Measurements from ENCODE around the gene MUC12. TPM values are rescaled to one million over a fixed set of nuclear protein-coding genes. Genes with fewer than 3 reads are reported as not detected.
"Not testable (repeated sequence)": the region's sequence is repeated elsewhere in the genome, so short reads cannot be mapped to it uniquely, and the experiment has no call there.

MUC12 gene
- polyA plus RNA-seq, 3 donors: 0.70 to 1.7 TPM; not detected in 1

- H3K27ac ChIP-seq (ENCODE audit: low read depth, low read length): no peak overlapping the region
- 33 to 46% (median 39%) methylated on average over 14 of the region's 14 CpGs for WGBS, 3 donors
These were observed 49.2 kb downstream of the MUC12 start for GRCh38 chr7:101018271-101019167.

- no peak overlapping the region for H3K27ac ChIP-seq (ENCODE audit: low read depth, low read length)
- 75 to 89% (median 81%) methylated on average over 8 of the region's 8 CpGs for WGBS, 3 donors
These were observed 51.1 kb downstream of the MUC12 start for GRCh38 chr7:101020444-101020843.

GRCh38 chr7:101021703-101022102 lies 52.3 kb downstream of the MUC12 start:
- 32 to 76% (median 65%) methylated on average over 3 of the region's 3 CpGs for WGBS, 3 donors

DNA sequence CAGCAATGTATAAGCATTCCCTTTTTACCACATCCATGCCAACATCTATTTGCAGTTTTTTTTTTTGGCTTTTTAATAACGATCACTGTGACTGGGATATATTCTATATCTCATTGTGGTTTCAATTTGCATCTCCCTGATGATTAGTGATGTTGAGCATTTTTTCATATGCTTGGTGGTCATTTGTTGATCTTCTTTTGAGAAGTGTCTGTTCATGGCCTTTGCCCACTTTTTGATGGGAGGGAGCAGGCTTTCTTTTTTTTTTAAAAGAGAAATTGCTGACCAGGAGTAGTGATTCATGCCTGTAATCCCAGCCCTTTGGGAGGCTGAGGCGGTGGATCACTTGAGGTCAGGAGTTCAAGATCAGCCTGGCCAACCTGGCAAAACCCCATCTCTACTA lies 54.5 kb downstream of the MUC12 start:
- WGBS, 3 donors: 69 to 76% (median 74%) methylated on average over 2 of the region's 2 CpGs
- H3K27ac ChIP-seq (ENCODE audit: low read depth, low read length): no peak overlapping the region

More at GRCh38 chr7:101021703-101022102, 52.3 kb downstream of the MUC12 start:
- no peak overlapping the region for H3K27ac ChIP-seq (ENCODE audit: low read depth, low read length)

DNA sequence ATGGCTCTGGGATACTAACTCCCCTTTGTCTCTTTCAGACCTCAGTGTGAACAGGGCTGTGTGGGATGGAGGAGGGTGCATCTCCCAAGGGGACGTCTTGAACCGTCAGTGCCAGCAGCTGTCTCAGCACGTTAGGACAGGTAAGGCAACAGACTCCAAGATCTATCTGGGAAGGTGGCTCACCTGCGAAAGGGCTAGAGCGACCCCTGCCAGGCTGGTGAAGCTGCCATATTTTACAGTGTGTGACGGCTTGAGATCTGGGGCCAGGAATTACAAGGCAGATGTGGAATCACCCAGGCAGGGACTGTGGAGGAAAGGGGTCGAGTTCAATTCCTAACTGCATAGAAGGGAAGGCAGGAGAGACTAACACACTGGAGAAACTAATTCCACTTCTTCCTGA lies 61.7 kb downstream of the MUC12 start:
- 10 to 17% (median 10%) methylated on average over 7 of the region's 7 CpGs for whole genome bisulfite sequencing, 3 donors
- no peak overlapping the region for H3K27ac ChIP-seq (ENCODE audit: low read depth, low read length)

DNA sequence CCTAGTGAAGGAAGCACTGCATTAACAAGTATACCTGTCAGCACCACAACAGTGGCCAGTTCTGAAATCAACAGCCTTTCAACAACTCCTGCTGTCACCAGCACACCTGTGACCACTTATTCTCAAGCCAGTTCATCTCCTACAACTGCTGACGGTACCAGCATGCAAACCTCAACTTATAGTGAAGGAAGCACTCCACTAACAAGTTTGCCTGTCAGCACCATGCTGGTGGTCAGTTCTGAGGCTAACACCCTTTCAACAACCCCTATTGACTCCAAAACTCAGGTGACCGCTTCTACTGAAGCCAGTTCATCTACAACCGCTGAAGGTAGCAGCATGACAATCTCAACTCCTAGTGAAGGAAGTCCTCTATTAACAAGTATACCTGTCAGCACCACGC lies 66.6 kb downstream of the MUC12 start:
- 70 to 78% (median 74%) methylated on average over 4 of the region's 4 CpGs for WGBS, 3 donors

GRCh38 chr7:101041283-101041682 lies 71.9 kb downstream of the MUC12 start:
- WGBS, 3 donors: 79 to 87% (median 80%) methylated on average over 6 of the region's 6 CpGs
- H3K27ac ChIP-seq (ENCODE audit: low read depth, low read length): not testable (repeated sequence)

More for the DNA sequence above, 66.6 kb downstream of the MUC12 start:
- no peak overlapping the region for H3K27ac ChIP-seq (ENCODE audit: low read depth, low read length)

DNA sequence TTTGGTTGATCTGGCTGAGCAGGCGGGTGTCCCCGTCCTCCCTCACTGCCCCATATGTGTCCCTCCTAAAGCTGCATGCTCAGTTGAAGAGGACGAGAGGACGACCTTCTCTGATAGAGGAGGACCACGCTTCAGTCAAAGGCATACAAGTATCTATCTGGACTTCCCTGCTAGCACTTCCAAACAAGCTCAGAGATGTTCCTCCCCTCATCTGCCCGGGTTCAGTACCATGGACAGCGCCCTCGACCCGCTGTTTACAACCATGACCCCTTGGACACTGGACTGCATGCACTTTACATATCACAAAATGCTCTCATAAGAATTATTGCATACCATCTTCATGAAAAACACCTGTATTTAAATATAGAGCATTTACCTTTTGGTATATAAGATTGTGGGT lies 89.0 kb downstream of the MUC12 start:
- WGBS, 3 donors: 20 to 21% (median 20%) methylated on average over 9 of the region's 9 CpGs
- H3K27ac ChIP-seq (ENCODE audit: low read depth, low read length): no peak overlapping the region

GRCh38 chr7:101059620-101059942 lies 90.2 kb downstream of the MUC12 start:
- no peak overlapping the region for H3K27ac ChIP-seq (ENCODE audit: low read depth, low read length)
- 26 to 36% (median 28%) methylated on average over 9 of the region's 9 CpGs for WGBS, 3 donors

GRCh38 chr7:101060992-101061391 lies 91.6 kb downstream of the MUC12 start:
- H3K27ac ChIP-seq (ENCODE audit: low read depth, low read length): no peak overlapping the region
- 73 to 79% (median 77%) methylated on average over 5 of the region's 5 CpGs for WGBS, 3 donors

DNA sequence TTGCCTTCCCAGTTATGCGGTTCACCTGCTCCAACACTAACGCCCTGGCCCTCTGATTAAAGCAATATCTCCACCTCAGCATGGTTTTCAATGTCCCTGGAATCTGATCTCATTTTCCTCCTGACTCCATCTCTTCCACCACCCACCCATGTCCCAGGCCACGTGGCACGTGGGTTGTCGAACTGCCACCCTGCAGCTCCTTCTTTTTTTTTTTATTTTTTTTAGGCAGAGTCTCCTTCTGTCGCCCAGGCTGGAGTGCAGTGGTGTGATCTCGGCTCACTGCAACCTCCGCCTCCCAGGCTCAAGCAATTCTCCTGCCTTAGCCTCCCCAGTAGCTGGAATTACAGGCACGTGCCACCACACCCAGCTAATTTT lies 94.8 kb downstream of the MUC12 start:
- not testable (repeated sequence) for H3K27ac ChIP-seq (ENCODE audit: low read depth, low read length)
- WGBS, 3 donors: 60 to 68% (median 62%) methylated on average over 9 of the region's 9 CpGs

GRCh38 chr7:101065162-101065561 lies 95.8 kb downstream of the MUC12 start:
- 79 to 87% (median 82%) methylated on average over 3 of the region's 3 CpGs for WGBS, 3 donors
- not testable (repeated sequence) for H3K27ac ChIP-seq (ENCODE audit: low read depth, low read length)

DNA sequence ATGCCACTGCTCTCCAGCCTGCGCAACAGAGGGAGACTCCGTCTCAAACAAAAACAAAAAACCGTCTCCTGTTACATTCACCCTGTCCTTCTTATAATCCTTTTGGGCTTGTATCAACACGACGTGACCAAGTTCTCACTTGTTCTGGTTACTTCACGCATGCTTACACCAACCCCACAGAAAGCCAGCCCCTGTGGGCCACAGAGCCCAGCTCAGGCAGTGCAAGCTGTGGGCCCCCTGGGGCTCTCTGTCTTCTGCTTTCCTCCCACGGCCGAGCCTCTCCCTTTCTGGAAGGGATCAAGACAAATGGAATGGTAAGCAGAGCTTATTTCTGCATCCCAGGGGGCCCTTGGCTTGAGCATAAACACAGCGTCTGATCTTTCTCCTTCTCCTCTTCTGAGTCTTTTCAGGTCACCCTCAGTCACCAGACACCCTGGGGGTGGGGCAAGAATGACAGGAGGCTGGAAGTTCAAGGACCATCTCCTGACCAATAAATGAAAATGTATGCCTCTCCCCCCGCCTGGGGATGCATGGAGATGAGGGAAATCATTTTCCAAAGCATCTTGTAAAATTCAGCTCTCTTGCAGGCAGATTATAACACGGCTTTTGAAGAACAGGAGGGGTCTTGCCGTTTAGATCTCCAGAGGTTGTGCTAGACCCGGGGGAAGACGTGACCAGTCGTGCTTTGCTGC lies 96.9 kb downstream of the MUC12 start:
- H3K27ac ChIP-seq (ENCODE audit: low read depth, low read length): no peak overlapping the region
- 35 to 42% (median 35%) methylated on average over 15 of the region's 15 CpGs for WGBS, 3 donors

GRCh38 chr7:101066833-101067177 lies 97.4 kb downstream of the MUC12 start:
- no peak overlapping the region for H3K27ac ChIP-seq (ENCODE audit: low read depth, low read length)
- 46 to 56% (median 54%) methylated on average over 7 of the region's 7 CpGs for WGBS, 3 donors

DNA sequence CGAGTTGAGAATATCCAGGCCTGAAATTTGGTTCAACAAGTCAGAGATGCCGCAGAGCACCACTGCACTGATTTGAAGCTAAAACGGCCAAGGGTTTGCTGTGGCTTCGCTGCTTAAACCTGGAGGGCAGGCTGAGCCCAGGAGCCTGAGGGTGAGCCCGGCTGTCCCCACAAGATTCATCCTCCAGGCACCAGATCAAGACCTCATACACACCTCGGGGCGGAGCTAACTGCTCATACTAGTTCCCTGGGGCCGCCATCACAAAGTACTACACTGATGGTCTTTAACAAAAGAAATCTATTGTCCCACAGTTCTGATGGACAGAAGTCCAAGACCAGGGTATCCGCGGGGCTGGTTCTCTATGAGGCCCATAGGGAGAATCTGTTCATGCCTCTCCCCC lies 99.0 kb downstream of the MUC12 start:
- no peak overlapping the region for H3K27ac ChIP-seq (ENCODE audit: low read depth, low read length)
- 79 to 89% (median 85%) methylated on average over 10 of the region's 10 CpGs for whole genome bisulfite sequencing, 3 donors

Other genes with a start within 250 kb of the MUC12 start
- gene EPO, start 249.1 kb upstream of the MUC12 start, polyA plus RNA-seq: 1 to 10 TPM in 1 of 3 donors, under 1 TPM in 1, not detected in 1; 0.06 to 4.4 TPM
- under 1 TPM in 1 of 3 donors, not detected in 2; 0.02 TPM for gene ZAN, start 236.0 kb upstream of the MUC12 start, polyA plus RNA-seq
- gene EPHB4, start 142.0 kb upstream of the MUC12 start, polyA plus RNA-seq: 10 to 100 TPM; 22.2 to 37.5 (median 22.6) TPM
- gene SLC12A9, start 116.9 kb upstream of the MUC12 start, polyA plus RNA-seq: 10 to 100 TPM; 12.0 to 18.8 (median 13.8) TPM
- 10 to 100 TPM; 37.1 to 57.1 (median 51.7) TPM for gene TRIP6, start 102.2 kb upstream of the MUC12 start, polyA plus RNA-seq
- gene SRRT, start 94.5 kb upstream of the MUC12 start, polyA plus RNA-seq: 10 to 100 TPM; 47.0 to 74.9 (median 57.4) TPM
- gene UFSP1, start 79.8 kb upstream of the MUC12 start, polyA plus RNA-seq: 1 to 10 TPM; 3.3 to 6.2 (median 3.5) TPM
- 1 to 10 TPM in 1 of 3 donors, under 1 TPM in 2; 0.67 to 2.4 (median 0.73) TPM for gene ACHE, start 73.7 kb upstream of the MUC12 start, polyA plus RNA-seq
- 1 to 10 TPM in 2 of 3 donors, under 1 TPM in 1; 0.58 to 2.5 (median 1.1) TPM for gene MUC3A, start 20.0 kb upstream of the MUC12 start, polyA plus RNA-seq
- under 1 TPM; under 0.01 TPM for gene MUC17, start 50.5 kb downstream of the MUC12 start, polyA plus RNA-seq
- gene TRIM56, start 115.9 kb downstream of the MUC12 start, polyA plus RNA-seq: 10 to 100 TPM in 2 of 3 donors, 1 to 10 TPM in 1; 6.7 to 23.1 (median 10.2) TPM
- gene SERPINE1, start 157.5 kb downstream of the MUC12 start, polyA plus RNA-seq: 100 to 1,000 TPM in 1 of 3 donors, 10 to 100 TPM in 2; 17.2 to 110 (median 29.5) TPM
- gene AP1S1, start 184.9 kb downstream of the MUC12 start, polyA plus RNA-seq: 10 to 100 TPM; 25.2 to 42.6 (median 32.5) TPM
- gene VGF, start 196.0 kb downstream of the MUC12 start, polyA plus RNA-seq: 1 to 10 TPM in 1 of 3 donors, under 1 TPM in 1, not detected in 1; 0.22 to 8.6 TPM
- gene NAT16, start 210.7 kb downstream of the MUC12 start, polyA plus RNA-seq: under 1 TPM in 1 of 3 donors, not detected in 2; 0.35 TPM
- gene MOGAT3, start 231.5 kb downstream of the MUC12 start, polyA plus RNA-seq: not detected
- 10 to 100 TPM; 34.0 to 49.1 (median 48.6) TPM for gene PLOD3, start 248.0 kb downstream of the MUC12 start, polyA plus RNA-seq
- 100 to 1,000 TPM in 2 of 3 donors, 10 to 100 TPM in 1; 51.5 to 140 (median 100) TPM for gene ZNHIT1, start 248.6 kb downstream of the MUC12 start, polyA plus RNA-seq

Measured in adipose tissue (tissue), 3 donors.